Measurements from ENCODE around the gene BMP10.
A peak's percentile ranks its signal among the peaks of the same experiment; 100 is the strongest.

BMP10 gene

DNA sequence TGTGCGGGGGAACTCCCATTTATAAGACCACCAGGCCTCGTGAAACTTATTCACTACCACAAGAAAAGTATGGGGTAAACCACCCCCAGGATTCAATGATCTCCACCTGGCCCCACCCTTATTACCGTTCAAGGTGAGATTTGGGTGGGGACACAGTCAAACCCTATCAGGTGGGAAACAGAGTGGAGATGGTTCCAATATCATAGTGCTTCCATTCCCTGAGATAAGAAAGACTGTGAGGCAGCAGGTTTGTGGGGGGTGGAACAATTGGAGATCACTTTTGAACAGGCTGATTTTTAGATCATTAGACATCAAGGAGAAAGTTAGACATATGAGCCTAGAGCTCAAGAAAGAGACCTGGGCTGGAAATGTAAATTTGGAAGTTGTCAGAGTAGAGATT is 42.2 kb upstream of the BMP10 start:
- no peak for DNase-seq (ENCODE audit: low read depth, low spot score)
- in situ Hi-C loops (cut with HindIII; ENCODE audit: low sequenced_read_pairs), result no loop called here
- TF ChIP-seq, protein P1, sequence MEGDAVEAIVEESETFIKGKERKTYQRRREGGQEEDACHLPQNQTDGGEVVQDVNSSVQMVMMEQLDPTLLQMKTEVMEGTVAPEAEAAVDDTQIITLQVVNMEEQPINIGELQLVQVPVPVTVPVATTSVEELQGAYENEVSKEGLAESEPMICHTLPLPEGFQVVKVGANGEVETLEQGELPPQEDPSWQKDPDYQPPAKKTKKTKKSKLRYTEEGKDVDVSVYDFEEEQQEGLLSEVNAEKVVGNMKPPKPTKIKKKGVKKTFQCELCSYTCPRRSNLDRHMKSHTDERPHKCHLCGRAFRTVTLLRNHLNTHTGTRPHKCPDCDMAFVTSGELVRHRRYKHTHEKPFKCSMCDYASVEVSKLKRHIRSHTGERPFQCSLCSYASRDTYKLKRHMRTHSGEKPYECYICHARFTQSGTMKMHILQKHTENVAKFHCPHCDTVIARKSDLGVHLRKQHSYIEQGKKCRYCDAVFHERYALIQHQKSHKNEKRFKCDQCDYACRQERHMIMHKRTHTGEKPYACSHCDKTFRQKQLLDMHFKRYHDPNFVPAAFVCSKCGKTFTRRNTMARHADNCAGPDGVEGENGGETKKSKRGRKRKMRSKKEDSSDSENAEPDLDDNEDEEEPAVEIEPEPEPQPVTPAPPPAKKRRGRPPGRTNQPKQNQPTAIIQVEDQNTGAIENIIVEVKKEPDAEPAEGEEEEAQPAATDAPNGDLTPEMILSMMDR (IDR thresholded peaks at IDR 0.05; ENCODE audit: low read depth, low read length), result no peak
- no peak overlapping the region for H3K4me3 ChIP-seq (ENCODE audit: low read depth, low read length)

DNA sequence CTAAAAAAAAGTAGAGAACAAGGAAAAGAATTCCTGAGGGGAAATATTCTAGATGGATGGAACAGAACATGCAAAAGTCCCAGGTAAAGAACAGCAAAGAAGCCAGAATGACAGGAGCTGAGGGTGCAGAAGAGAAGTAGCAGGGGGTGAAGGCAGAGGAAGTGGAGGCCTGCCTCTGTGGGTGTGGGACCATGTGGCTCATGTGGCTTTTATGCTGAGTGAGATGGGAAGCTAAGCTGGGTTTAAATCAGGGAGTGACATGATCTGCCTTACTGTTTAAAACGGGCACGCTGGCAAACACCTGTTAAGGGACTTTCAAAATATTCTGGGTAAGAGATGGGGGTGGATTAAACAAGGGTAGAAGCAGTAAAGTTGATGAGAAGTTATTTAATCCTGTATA is 41.5 kb upstream of the BMP10 start:
- in situ Hi-C loops (cut with HindIII; ENCODE audit: low sequenced_read_pairs), result no loop called here
- TF ChIP-seq, protein P1 (IDR thresholded peaks at IDR 0.05; ENCODE audit: low read depth, low read length), result no peak
- DNase-seq (ENCODE audit: low read depth, low spot score), result no peak
- H3K4me3 ChIP-seq (ENCODE audit: low read depth, low read length), result no peak overlapping the region

DNA sequence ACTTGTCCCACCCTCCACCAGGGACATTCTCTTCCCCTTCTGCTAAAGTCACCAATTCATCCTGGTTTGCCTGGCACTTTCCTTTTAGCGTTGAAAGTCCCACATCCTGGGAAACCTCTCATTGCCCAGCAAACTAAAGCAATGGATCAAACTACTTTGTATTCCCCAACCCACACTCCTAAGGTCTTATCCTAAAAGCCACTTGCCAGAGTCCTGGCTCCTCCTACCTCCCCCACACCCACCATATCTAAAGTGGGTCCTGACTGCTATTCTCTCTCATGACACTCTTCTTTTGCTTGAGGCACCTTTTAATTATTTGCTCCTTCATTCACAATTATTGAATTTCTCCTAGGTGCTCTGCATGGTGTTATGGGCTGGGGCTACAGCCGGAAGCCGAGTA is 40.9 kb upstream of the BMP10 start:
- in situ Hi-C loops (cut with HindIII; ENCODE audit: low sequenced_read_pairs), result no loop called here
- no peak overlapping the region for H3K4me3 ChIP-seq (ENCODE audit: low read depth, low read length)
- no peak for DNase-seq (ENCODE audit: low read depth, low spot score)
- TF ChIP-seq, protein P1 (IDR thresholded peaks at IDR 0.05; ENCODE audit: low read depth, low read length), result no peak

GRCh38 chr2:68911709-68912108 is 40.5 kb upstream of the BMP10 start:
- DNase-seq (ENCODE audit: low read depth, low spot score), result no peak
- no peak overlapping the region for H3K4me3 ChIP-seq (ENCODE audit: low read depth, low read length)
- in situ Hi-C loops (cut with HindIII; ENCODE audit: low sequenced_read_pairs), result no loop called here
- TF ChIP-seq, protein P1 (IDR thresholded peaks at IDR 0.05; ENCODE audit: low read depth, low read length), result no peak

- H3K4me3 ChIP-seq (ENCODE audit: low read depth, low read length), result no peak overlapping the region
- no peak for DNase-seq (ENCODE audit: low read depth, low spot score)
- TF ChIP-seq, protein P1 (IDR thresholded peaks at IDR 0.05; ENCODE audit: low read depth, low read length), result no peak
- in situ Hi-C loops (cut with HindIII; ENCODE audit: low sequenced_read_pairs), result no loop called here
Observed at GRCh38 chr2:68911246-68911645, 40.0 kb upstream of the BMP10 start.

DNA sequence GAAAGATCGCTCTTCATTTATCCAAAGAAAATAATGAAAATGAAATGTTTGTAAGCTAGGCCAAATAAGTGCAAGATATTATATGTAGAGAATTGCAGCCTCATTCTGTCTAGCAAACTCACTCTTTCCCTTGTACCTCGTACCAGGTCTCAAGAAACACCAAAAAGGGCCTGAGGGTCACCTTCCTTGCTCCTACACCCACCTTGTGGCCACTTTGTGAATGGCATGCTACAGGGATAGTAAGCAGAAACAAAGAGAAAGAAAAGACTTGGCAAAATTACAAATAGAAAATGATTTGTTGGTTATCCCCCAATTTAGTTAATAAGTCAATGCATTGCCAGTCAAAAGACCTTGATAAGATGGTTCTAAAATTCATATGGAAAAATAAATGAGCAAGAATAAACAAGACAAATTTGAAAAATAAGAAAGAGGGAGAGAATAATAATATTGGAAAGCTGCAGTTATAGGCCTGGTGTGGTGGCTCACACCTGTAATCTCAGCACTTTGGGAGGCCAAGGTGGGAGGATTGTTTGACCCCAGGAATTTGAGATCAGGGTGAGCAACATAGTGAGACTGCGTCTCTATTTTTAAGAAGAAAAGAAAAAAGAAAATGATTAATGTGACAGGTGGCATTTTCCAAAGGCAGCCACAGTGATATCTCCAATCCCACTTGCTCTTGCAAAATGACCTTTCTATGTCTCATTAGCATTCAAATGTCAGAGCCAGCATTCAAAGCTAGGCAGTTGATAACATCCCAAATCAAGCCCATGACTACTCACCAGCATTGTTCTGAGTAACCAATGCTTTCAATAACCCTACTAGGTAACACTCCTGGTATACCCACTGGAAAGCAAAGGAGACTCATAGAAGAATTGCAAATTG is 38.8 kb upstream of the BMP10 start:
- H3K4me3 ChIP-seq (ENCODE audit: low read depth, low read length), result no peak overlapping the region
- TF ChIP-seq, protein P1 (IDR thresholded peaks at IDR 0.05; ENCODE audit: low read depth, low read length), result peak; percentile 96
- in situ Hi-C loops (cut with HindIII; ENCODE audit: low sequenced_read_pairs), result no loop called here
- peak; percentile 77 for DNase-seq (ENCODE audit: low read depth, low spot score)
